Small intestine (tissue), 7 donors: ENCODE measurements around the gene COBL. TPM values are rescaled to one million over a fixed set of nuclear protein-coding genes. Genes with fewer than 3 reads are reported as not detected.
A peak's percentile ranks its signal among the peaks of the same experiment; 100 is the strongest.

Experiments used
- DNase-seq, 2 donors: peaks; one replicate each; pipeline versions ENCODE4 v3.0.0 to v3.0.0-alpha.2; 2013
- FAIRE-seq: peaks from 2 replicates; lab custom pipeline; 2012; peaks lifted over from hg19 to GRCh38; lab: Jason Lieb, UNC
- H3K27ac ChIP-seq, 3 donors: one replicate each; pipeline ENCODE4 v1.5.1; 2013; ENCODE audit warnings: low read length in 2 of 3, mild to moderate bottlenecking in 2 of 3, control low read depth in 1 of 3, inconsistent platforms in 1 of 3, low read depth in 1 of 3, moderate library complexity in 1 of 3
- H3K27me3 ChIP-seq, 3 donors: one replicate each; pipeline ENCODE4 v1.6.1; 2013; ENCODE audit warnings: low read length in 3 of 3, inconsistent platforms in 1 of 3; ENCODE audit not compliant: control insufficient read depth in 3 of 3, insufficient read depth in 3 of 3
- H3K36me3 ChIP-seq, 3 donors: one replicate each; pipeline ENCODE4 v1.6.1; 2013; ENCODE audit warnings: low read length in 3 of 3, inconsistent platforms in 1 of 3, low read depth in 1 of 3, mild to moderate bottlenecking in 1 of 3, moderate library complexity in 1 of 3; ENCODE audit not compliant: control insufficient read depth in 3 of 3, insufficient read depth in 2 of 3
- H3K4me1 ChIP-seq, 3 donors: one replicate each; pipeline ENCODE4 v1.6.1; 2013; ENCODE audit warnings: low read length in 2 of 3, inconsistent platforms in 1 of 3, low read depth in 1 of 3, mild to moderate bottlenecking in 1 of 3, moderate library complexity in 1 of 3; ENCODE audit not compliant: control insufficient read depth in 3 of 3, insufficient read depth in 2 of 3
- H3K4me3 ChIP-seq, 3 donors: one replicate each; pipeline ENCODE4 v1.5.1; 2013; ENCODE audit warnings: low read length in 3 of 3, control low read depth in 1 of 3, inconsistent platforms in 1 of 3, low read depth in 1 of 3, mild to moderate bottlenecking in 1 of 3, moderate library complexity in 1 of 3
- H3K9me3 ChIP-seq, 2 donors: one replicate each; pipeline ENCODE4 v1.6.1; 2013; ENCODE audit warnings: low read depth in 1 of 2, low read length in 1 of 2; ENCODE audit not compliant: control insufficient read depth in 2 of 2, insufficient read depth in 1 of 2
- WGBS, 3 donors: extraction: QIAGEN DNeasy Blood & Tissue Kit; methylation state at CpG; one replicate each; pipeline ENCODE4 v1.1.7; 2013; 5-methylcytosine and 5-hydroxymethylcytosine counted together
- polyA plus RNA-seq, 4 donors: library from polyadenylated mRNA; stranded (reverse) in 3 of 4; unstranded in 1 of 4; fragments of 200-250 nt in 3 of 4; fragments of 120-200 nt in 1 of 4; gene quantifications; one replicate each; pipeline versions ENCODE4 v1.2.1 to v1.2.3, GENCODE V29; 2013
- donor health status: healthy with polysubstance abuse.
- donor health status: control.
- donor health status: control.
- donor health status: Bipolar disorder and iron deficiency.
- donor health status: healthy.

COBL gene
- polyA plus RNA-seq, 4 donors = 8.4 to 40.3 (median 32.5) TPM

DNA sequence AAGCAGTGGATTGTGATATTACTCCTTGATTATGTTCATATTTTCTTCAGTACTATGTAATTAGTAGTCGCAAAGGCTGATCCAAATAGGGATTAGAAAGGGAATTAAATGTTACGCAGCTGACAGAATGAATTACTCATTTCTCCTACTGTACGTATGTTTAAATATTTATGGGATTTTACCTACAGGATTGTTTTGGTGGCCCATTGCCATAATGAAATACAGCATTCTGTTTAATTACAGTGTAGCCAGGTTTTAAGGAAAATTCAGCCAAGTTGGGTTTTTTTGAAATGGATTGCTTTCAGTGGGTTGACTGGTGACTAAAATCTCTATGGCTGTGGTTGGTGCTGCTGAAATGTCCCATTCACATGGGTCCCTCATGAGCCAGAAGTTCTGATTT is 336.2 kb downstream of the COBL start:
- DNase-seq (no peak), FAIRE-seq (no peak)
- H3K4me1 ChIP-seq = no peaks in the 10 kb centered on the region
- H3K36me3 ChIP-seq = no peaks in the 10 kb centered on the region
- H3K4me3 ChIP-seq = no peak overlapping the region
- H3K27me3 ChIP-seq = no peaks in the 10 kb centered on the region
- H3K9me3 ChIP-seq = no peaks in the 10 kb centered on the region
- 72 to 92% (median 87%) methylated on average over 3 of the region's 3 CpGs for WGBS, 3 donors
- H3K27ac ChIP-seq = no peak overlapping the region

DNA sequence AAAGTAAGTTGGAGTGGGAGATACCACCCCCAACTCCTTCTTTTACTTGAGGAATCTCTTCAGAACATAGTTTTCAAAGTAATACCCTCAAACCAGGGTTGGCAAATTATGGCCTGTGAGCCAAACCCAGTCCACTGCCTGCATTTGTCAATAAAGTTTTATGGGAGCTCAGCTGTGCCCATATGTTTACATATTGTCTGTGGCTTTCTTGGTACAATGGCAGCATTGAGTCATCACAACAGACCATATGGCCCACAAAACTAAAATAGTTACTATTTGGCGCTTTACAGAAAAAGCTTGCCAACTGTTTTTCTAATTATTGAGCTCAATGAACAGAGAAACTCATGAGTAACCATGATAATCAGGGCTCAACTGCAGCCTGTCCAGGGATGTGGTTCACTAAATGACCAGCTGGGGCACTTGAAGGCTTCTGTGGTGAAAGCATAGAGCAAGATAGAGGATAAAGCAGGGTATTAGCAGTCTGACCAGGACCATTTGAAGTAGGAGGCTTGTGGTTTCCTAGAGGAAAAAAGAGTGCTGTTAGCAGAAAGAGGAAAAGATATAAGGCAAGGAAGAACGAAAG is 337.9 kb downstream of the COBL start:
- Histone ChIP-seq H3K4me3 (no peak overlapping the region), H3K9me3 (peaks cover 0 to 4% of the 10 kb centered on the region in 2 donors), H3K27ac (no peak overlapping the region), H3K27me3 (no peaks in the 10 kb centered on the region), H3K36me3 (no peaks in the 10 kb centered on the region), H3K4me1 (no peaks in the 10 kb centered on the region)
- DNase-seq = no peak
- 76 to 80% (median 79%) methylated on average over 2 of the region's 2 CpGs for WGBS, 3 donors
- FAIRE-seq = no peak

DNA sequence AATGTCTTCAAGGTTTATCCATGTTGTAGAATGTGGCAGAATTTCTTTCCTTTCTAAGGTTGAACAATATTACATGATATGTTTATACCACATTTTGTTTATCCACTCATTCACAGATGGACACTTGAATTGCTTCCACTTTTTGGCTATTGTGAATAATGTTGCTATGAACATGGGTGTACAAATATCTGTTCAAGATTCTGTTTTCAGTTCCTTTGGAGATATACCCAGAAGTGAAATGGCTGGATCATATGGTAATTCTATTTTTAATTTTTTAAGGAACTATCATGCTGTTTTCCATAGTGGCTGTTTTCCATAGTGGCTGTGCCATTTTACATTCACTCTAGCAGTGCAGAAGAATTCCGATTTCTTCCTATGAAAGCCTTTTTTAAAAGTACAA is 339.2 kb downstream of the COBL start:
- 76 to 92% (median 90%) methylated on average over 1 of the region's 1 CpG for WGBS, 3 donors
- Histone ChIP-seq H3K27me3 (no peaks in the 10 kb centered on the region), H3K4me3 (no peak overlapping the region), H3K36me3 (no peaks in the 10 kb centered on the region), H3K9me3 (peaks cover 0 to 4% of the 10 kb centered on the region in 2 donors), H3K4me1 (no peaks in the 10 kb centered on the region), H3K27ac (no peak overlapping the region)
- DNase-seq = no peak
- FAIRE-seq = no peak

DNA sequence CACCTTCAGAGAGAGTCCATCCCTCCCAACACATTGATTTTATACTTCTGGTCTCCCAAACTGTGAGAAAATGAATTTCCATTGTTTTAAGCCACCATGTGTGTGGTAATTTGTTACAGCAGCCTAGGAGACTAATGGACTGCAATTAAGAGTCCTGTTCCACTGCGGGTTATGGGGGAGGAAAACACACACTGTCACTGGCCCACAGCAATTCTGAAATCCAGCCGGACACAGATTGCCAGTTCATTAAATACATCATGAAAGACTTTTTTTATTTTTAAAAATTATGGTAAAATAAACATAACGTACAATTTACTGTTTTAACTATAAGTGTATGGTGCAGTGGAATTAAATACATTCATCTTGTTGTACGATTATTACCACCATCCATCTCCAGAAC is 340.5 kb downstream of the COBL start:
- Histone ChIP-seq H3K4me3 (no peak overlapping the region), H3K27ac (no peak overlapping the region), H3K36me3 (no peaks in the 10 kb centered on the region), H3K27me3 (no peaks in the 10 kb centered on the region), H3K9me3 (peaks cover 0 to 4% of the 10 kb centered on the region in 2 donors), H3K4me1 (no peaks in the 10 kb centered on the region)
- DNase-seq (no peak), FAIRE-seq (no peak)
- 87 to 93% (median 87%) methylated on average over 4 of the region's 4 CpGs for WGBS, 3 donors

DNA sequence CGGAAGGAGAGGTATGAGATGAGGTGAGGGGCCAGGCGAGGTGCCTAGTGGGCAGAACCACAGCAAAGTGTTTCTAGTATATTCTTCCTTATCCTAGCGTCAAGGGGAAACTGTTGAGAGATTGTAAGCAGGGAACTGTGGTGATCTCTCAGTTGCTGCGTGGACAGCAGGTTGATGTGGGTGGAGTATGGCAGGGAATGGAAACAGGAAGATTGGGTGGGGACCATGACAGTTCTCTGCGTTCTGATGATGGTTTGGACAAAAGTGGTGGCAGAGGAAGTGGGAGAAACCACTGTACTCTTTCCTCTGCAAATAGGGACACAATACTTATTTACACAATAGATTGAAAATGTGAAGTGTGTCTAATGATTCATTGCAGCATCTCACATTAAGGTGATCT is 342.4 kb downstream of the COBL start:
- no peaks in the 10 kb centered on the region for H3K27me3 ChIP-seq
- H3K4me1 ChIP-seq = no peaks in the 10 kb centered on the region
- no peak overlapping the region for H3K27ac ChIP-seq
- WGBS, 3 donors = 63 to 77% (median 69%) methylated on average over 5 of the region's 5 CpGs
- peaks cover 0 to 4% of the 10 kb centered on the region in 2 donors for H3K9me3 ChIP-seq
- no peak overlapping the region for H3K4me3 ChIP-seq
- no peaks in the 10 kb centered on the region for H3K36me3 ChIP-seq
- no peak for FAIRE-seq
- no peak for DNase-seq

DNA sequence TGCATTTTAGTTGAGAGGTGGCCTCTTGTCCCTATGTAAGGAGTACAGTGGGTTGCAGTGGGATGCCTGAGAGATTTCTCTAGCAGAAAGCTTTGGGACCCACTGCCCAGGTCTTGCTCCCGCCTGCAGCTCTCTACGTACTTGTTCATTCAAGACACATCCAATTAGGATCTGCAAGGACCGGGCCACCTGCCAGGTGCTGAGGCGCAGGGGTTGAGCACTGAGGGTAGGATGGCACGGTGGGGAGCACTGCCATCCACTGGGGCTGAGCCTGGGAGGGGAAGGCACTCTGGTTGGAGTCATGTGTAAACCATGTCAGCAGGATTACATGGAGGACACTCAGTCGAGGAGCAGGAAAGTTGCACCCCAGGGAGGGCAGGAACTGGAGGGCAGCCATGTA is 342.8 kb downstream of the COBL start:
- Histone ChIP-seq H3K4me1 (no peaks in the 10 kb centered on the region), H3K27me3 (no peaks in the 10 kb centered on the region), H3K9me3 (peaks cover 0 to 4% of the 10 kb centered on the region in 2 donors), H3K36me3 (no peaks in the 10 kb centered on the region), H3K27ac (no peak overlapping the region), H3K4me3 (no peak overlapping the region)
- 87 to 88% (median 87%) methylated on average over 6 of the region's 6 CpGs for WGBS, 3 donors
- no peak for FAIRE-seq
- DNase-seq = no peak

DNA sequence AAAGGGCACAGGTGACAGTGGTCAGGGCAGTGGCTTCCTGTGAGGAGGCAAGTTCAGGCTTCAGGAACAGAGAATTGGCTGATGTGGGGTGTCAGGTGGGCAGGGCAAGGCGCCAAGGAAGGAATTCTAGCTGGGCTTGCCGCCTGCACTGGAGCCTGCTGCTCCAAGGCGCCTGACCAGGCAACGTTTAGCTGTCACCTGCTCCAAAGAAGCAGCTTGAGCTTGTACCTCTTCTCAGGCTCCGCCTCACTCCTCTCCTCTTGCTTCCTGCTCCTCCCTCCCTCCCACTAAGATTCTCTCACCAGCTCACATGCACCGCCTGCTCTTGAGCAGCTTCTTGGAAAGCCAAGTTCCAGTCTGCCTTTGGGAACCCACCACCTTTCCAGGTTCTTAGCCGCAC is 346.5 kb downstream of the COBL start:
- H3K4me1 ChIP-seq = no peaks in the 10 kb centered on the region
- H3K27ac ChIP-seq = no peak overlapping the region
- WGBS, 3 donors = 21 to 71% (median 35%) methylated on average over 7 of the region's 7 CpGs
- no peaks in the 10 kb centered on the region for H3K27me3 ChIP-seq
- no peaks in the 10 kb centered on the region for H3K36me3 ChIP-seq
- DNase-seq (peak in 1 of 2 donors; percentile 43), FAIRE-seq (no peak)
- H3K4me3 ChIP-seq = no peak overlapping the region
- H3K9me3 ChIP-seq = peaks cover 0 to 2% of the 10 kb centered on the region in 2 donors
